VCaP (cell line): ENCODE results near the gene ZBTB34.

Source experiments
- H3K27ac ChIP-seq: fragments of 450-650 bp; 2 replicates; pipeline ENCODE4 v1.5.1; 2017
- TF ChIP-seq, protein P1 (sequence below): fragments of 450-650 bp; conservative IDR thresholded peaks from 2 replicates; pipeline ENCODE4 v1.5.1; 2017; ENCODE audit warnings: mild to moderate bottlenecking, moderate library complexity

ZBTB34 gene

DNA sequence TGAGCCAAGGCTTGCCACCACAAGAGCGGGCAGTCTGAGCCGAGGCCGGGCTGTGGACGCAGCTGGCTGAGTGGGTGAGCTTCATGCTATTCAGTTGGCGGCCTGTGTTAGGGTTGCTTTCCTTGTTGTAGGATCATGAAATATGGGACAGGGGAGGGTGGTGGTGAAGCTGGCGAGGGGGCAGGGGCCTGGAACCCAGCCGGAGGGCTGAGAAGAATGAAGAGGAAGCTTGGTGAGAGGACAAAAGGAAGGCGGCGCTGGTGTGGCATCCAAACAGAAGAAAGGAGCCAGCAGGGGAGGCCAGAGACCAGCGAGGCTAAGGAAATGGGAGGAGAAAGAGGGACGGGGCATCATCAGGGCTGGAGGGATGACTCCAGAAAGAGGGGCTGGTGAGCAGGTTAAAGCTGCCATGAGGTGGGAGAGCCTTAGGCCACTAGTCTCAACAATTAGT lies 72.5 kb downstream of the ZBTB34 start:
- TF ChIP-seq, protein P1, sequence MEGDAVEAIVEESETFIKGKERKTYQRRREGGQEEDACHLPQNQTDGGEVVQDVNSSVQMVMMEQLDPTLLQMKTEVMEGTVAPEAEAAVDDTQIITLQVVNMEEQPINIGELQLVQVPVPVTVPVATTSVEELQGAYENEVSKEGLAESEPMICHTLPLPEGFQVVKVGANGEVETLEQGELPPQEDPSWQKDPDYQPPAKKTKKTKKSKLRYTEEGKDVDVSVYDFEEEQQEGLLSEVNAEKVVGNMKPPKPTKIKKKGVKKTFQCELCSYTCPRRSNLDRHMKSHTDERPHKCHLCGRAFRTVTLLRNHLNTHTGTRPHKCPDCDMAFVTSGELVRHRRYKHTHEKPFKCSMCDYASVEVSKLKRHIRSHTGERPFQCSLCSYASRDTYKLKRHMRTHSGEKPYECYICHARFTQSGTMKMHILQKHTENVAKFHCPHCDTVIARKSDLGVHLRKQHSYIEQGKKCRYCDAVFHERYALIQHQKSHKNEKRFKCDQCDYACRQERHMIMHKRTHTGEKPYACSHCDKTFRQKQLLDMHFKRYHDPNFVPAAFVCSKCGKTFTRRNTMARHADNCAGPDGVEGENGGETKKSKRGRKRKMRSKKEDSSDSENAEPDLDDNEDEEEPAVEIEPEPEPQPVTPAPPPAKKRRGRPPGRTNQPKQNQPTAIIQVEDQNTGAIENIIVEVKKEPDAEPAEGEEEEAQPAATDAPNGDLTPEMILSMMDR: no peak
- no peak overlapping the region for H3K27ac ChIP-seq

DNA sequence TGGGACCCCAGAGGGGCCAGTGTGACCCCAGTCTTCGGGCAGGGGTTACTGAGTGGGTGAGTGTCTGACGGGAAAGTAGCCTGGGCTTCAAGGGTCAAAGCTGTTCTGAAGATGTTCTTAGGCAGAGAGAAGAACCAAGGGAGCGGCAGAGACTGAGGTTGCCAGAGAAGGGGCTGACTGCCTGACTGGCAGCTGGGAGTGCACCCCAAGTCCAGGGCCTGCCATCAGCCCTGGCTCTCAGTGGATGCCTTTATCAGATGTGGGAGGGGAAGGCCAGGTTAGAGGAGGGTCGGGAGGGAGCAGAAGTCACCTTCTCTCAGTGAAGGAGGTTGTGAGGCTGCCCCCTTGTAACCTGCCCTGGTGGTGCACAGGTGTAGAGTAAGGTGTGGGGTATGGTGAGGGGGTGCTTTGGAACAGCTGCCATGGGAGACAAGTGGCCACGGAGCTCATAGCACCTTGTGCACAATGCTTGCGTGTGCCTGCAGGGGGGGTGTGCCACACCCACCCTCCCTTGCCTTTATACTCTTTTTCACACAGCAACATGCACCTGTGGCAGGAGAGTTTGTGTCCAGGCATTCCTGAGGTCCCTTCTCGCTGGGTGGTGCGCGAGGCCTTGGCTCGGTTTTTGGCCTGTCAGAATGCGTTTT lies 73.0 kb downstream of the ZBTB34 start:
- no peak overlapping the region for H3K27ac ChIP-seq

DNA sequence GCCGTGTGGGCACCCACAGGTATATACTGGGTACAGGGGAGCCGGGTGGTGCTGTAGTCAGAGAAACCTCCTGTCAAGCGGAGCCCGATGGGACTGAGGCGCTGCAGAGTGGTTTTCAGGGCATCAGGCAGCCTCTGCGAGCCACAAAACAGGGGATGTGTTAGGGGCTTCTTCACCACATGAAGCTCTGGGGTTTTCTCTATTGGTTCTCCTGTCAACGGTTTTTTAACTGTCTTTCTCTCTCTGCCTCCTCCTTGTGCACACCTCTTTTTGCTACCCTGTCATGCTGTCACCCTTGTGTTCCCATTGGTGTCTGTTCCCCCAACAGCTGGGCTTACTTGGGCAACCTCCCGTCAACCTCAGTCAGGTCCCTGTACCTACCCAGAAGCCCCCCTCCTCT lies 74.0 kb downstream of the ZBTB34 start:
- no peak overlapping the region for H3K27ac ChIP-seq
- TF ChIP-seq, protein P1: no peak

More for the DNA sequence above, 73.0 kb downstream of the ZBTB34 start:
- TF ChIP-seq, protein P1: no peak
